ENCODE data around the gene IGFBP2.

DNA sequence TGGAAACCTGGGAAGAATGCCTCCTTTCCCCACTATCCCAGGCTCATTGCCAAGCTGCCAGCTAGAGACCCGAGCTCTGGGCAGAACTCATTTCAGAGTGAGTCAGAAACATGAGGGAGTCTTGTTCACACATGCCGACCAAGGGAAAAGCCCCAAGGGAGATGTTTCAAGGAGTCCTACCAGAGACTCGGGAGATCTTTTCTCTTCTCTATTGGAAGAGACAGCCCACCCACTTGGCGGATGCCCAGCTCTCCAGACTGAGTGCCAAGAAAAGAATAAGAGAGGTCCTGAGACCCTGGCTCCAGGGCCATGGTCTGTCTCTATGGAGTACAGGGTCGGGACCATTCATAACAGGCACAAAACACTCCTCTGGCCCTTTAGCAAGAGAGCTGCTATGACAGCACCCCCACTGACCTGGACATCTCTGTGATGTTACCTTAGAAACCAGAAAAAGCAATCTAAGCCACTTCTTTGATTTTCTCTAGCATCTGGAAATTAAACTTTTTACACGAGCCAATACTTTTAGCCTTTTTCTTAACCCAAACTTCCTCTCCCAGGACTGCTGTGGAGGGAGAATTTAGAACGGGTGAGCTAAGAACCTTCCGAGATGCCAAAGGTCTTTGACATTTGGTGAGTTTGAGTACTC is 80.6 kb downstream of the IGFBP2 start:
- TF ChIP-seq, protein P1, sequence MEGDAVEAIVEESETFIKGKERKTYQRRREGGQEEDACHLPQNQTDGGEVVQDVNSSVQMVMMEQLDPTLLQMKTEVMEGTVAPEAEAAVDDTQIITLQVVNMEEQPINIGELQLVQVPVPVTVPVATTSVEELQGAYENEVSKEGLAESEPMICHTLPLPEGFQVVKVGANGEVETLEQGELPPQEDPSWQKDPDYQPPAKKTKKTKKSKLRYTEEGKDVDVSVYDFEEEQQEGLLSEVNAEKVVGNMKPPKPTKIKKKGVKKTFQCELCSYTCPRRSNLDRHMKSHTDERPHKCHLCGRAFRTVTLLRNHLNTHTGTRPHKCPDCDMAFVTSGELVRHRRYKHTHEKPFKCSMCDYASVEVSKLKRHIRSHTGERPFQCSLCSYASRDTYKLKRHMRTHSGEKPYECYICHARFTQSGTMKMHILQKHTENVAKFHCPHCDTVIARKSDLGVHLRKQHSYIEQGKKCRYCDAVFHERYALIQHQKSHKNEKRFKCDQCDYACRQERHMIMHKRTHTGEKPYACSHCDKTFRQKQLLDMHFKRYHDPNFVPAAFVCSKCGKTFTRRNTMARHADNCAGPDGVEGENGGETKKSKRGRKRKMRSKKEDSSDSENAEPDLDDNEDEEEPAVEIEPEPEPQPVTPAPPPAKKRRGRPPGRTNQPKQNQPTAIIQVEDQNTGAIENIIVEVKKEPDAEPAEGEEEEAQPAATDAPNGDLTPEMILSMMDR (IDR thresholded peaks at IDR 0.05; ENCODE audit: low read depth, low read length) = no peak
- TF ChIP-seq EZH2phosphoT487 (IDR thresholded peaks at IDR 0.05; ENCODE audit: low read depth) = no peak
